DMS 273 (cell line): Measurements from ENCODE around the gene PCNX4.

ENCODE experiments used
- DNase-seq: peaks from one replicate; lab custom pipeline; 2025; ENCODE audit not compliant: unreplicated experiment; lab: John Stamatoyannopoulos, UW

The PCNX4 gene

GRCh38 chr14:60204843-60205774 is 113.4 kb downstream of the PCNX4 start:
- DNase-seq, result no peak

- no peak for DNase-seq
Observed at GRCh38 chr14:60206249-60206670, 114.5 kb downstream of the PCNX4 start.

GRCh38 chr14:60206837-60207533 is 115.3 kb downstream of the PCNX4 start:
- no peak for DNase-seq

- DNase-seq, result no peak
Observed at GRCh38 chr14:60210703-60211102, 119.0 kb downstream of the PCNX4 start.

GRCh38 chr14:60211153-60211552 is 119.4 kb downstream of the PCNX4 start:
- no peak for DNase-seq

GRCh38 chr14:60212503-60213371 is 121.0 kb downstream of the PCNX4 start:
- DNase-seq, result no peak

- DNase-seq, result no peak
Observed at GRCh38 chr14:60214003-60214402, 122.3 kb downstream of the PCNX4 start.

GRCh38 chr14:60214415-60215126 is 122.8 kb downstream of the PCNX4 start:
- DNase-seq, result no peak

GRCh38 chr14:60215127-60215444 is 123.4 kb downstream of the PCNX4 start:
- DNase-seq, result no peak

- no peak for DNase-seq
Observed at GRCh38 chr14:60215520-60216420, 124.0 kb downstream of the PCNX4 start.

GRCh38 chr14:60217713-60218112 is 126.0 kb downstream of the PCNX4 start:
- no peak for DNase-seq
